Skeletal muscle tissue (tissue), 4 donors: Measurements from ENCODE around the gene CWF19L2. TPM values are rescaled to one million over a fixed set of nuclear protein-coding genes. Genes with fewer than 3 reads are reported as not detected.
"Not testable (repeated sequence)": the region's sequence is repeated elsewhere in the genome, so short reads cannot be mapped to it uniquely, and the experiment has no call there.

Source experiments
- H3K27ac ChIP-seq: one replicate; pipeline ENCODE4 v1.7.0; 2013; ENCODE audit warnings: mild to moderate bottlenecking, low read depth, low read length, inconsistent platforms
- H3K27me3 ChIP-seq, 3 donors: one replicate each; pipeline ENCODE4 v1.7.0; 2013; ENCODE audit warnings: low read length in 3 of 3; ENCODE audit not compliant: control insufficient read depth in 3 of 3, insufficient read depth in 3 of 3
- H3K36me3 ChIP-seq, 3 donors: one replicate each; pipeline ENCODE4 v1.7.0; 2013; ENCODE audit warnings: low read length in 3 of 3; ENCODE audit not compliant: control insufficient read depth in 3 of 3, insufficient read depth in 3 of 3
- H3K4me1 ChIP-seq, 3 donors: one replicate each; pipeline ENCODE4 v1.7.0; 2013; ENCODE audit warnings: low read length in 3 of 3, mild to moderate bottlenecking in 3 of 3; ENCODE audit not compliant: control insufficient read depth in 3 of 3, insufficient read depth in 3 of 3
- H3K4me3 ChIP-seq, 3 donors: one replicate each; pipeline ENCODE4 v1.7.0; 2013; ENCODE audit warnings: low read length in 3 of 3
- H3K9ac ChIP-seq, 3 donors: one replicate each; pipeline ENCODE4 v1.7.0; 2013; ENCODE audit warnings: low read length in 3 of 3, mild to moderate bottlenecking in 3 of 3, moderate library complexity in 2 of 3, low read depth in 1 of 3
- H3K9me3 ChIP-seq, 3 donors: one replicate each; pipeline ENCODE4 v1.7.0; 2013; ENCODE audit warnings: low read length in 3 of 3; ENCODE audit not compliant: control insufficient read depth in 3 of 3
- total RNA-seq: library from RNA; depleted of rRNA; stranded (reverse); fragments of >200 nt; gene quantifications from one replicate; pipeline ENCODE4 v1.2.3, GENCODE V29; 2014
- donor health status: Osteomylitis.

The CWF19L2 gene
- total RNA-seq, 1 donor from 2014 or later = 20.9 TPM

DNA sequence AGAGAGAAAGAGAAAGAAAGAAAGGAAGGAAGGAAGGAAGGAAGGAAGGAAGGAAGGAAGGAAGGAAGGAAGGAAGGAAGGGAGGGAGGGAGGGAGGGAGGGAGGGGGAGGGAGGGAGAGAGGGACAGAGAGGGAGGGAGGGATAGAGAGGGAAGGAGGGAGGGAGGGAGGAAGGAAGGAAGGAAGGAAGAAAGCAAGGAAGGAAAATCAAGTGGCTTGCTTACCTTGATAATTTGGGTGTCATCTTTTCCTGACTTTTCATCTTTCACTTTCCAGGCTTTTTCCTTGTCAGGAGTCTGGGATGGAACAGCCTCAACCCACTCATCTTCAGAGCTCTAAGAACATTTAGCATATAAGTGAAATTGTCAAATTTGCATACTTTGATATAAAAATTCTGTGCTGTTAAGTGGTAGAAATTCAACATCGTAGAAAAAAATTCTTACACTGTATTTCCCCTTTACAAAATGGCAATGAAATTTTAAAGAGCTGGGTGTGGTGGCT lies 14.9 kb downstream of the CWF19L2 start:
- H3K9ac ChIP-seq = no peak overlapping the region
- peaks cover 4 to 12% (median 8%) of the 10 kb centered on the region in 3 donors for H3K36me3 ChIP-seq
- no peaks in the 10 kb centered on the region for H3K4me1 ChIP-seq

DNA sequence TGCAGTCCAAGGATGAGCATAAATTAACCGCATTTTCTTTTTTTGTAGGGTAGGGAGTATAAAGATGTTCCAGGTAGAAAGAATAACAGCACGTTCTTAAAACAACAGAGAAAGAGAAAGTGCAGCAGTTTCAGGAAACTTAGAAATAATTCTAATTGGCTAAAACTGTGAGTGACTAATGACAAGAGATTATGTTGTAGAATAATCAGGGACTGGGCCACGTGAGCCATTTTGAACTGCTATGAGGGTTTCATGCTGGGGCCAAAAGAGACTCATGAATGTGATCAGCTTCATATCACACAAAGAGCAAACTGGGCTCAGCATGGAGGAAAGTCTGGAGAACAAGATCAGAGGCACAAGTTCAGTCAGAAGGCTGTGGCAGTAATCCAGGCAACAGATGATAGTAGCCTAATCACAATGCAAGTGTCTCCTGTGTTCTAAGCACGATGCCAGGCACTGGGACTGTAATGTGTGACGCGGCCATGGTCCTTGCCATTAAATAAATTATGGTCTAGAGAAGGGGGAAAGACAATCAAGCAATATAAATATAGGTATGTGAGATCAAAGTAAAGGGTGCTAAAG lies 17.9 kb downstream of the CWF19L2 start:
- Histone ChIP-seq H3K9me3 (no peaks in the 10 kb centered on the region), H3K9ac (no peak overlapping the region), H3K4me3 (no peak overlapping the region), H3K36me3 (peaks cover 4 to 10% (median 8%) of the 10 kb centered on the region in 3 donors), H3K27me3 (no peaks in the 10 kb centered on the region), H3K27ac (no peak overlapping the region), H3K4me1 (no peaks in the 10 kb centered on the region)

More for the DNA sequence above, 14.9 kb downstream of the CWF19L2 start:
- H3K9me3 ChIP-seq = no peaks in the 10 kb centered on the region
- H3K27me3 ChIP-seq = no peaks in the 10 kb centered on the region
- no peak overlapping the region for H3K4me3 ChIP-seq
- H3K27ac ChIP-seq = no peak overlapping the region

- no peaks in the 10 kb centered on the region for H3K4me1 ChIP-seq
- no peaks in the 10 kb centered on the region for H3K27me3 ChIP-seq
- H3K36me3 ChIP-seq = peaks cover 4 to 10% (median 8%) of the 10 kb centered on the region in 3 donors
- no peak overlapping the region for H3K9ac ChIP-seq
- H3K9me3 ChIP-seq = no peaks in the 10 kb centered on the region
- no peak overlapping the region for H3K27ac ChIP-seq
- no peak overlapping the region for H3K4me3 ChIP-seq
Measured at GRCh38 chr11:107438148-107438547, 19.5 kb downstream of the CWF19L2 start.

DNA sequence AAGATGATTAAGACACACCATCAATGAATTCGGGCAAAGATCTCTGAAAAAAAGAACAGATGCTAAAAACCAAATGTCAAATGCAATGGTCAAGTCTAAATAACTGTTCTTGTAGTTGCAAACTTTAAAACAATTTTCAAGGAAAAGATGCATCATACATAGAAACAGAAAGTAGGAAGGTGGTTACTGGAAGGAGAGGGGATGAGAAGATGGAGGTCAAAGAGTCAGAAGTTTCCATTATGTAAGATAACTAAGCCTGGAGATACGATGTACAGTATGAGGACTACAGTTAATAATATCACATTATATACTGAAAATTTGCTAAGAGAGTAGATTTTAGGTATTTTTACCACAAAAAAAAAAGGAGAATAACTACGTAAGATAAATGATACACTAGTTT lies 27.1 kb downstream of the CWF19L2 start:
- no peaks in the 10 kb centered on the region for H3K4me1 ChIP-seq
- H3K27me3 ChIP-seq = no peaks in the 10 kb centered on the region
- H3K4me3 ChIP-seq = no peak overlapping the region
- H3K36me3 ChIP-seq = peaks cover 0 to 16% (median 8%) of the 10 kb centered on the region in 3 donors
- H3K27ac ChIP-seq = no peak overlapping the region
- no peak overlapping the region for H3K9ac ChIP-seq
- H3K9me3 ChIP-seq = no peaks in the 10 kb centered on the region

DNA sequence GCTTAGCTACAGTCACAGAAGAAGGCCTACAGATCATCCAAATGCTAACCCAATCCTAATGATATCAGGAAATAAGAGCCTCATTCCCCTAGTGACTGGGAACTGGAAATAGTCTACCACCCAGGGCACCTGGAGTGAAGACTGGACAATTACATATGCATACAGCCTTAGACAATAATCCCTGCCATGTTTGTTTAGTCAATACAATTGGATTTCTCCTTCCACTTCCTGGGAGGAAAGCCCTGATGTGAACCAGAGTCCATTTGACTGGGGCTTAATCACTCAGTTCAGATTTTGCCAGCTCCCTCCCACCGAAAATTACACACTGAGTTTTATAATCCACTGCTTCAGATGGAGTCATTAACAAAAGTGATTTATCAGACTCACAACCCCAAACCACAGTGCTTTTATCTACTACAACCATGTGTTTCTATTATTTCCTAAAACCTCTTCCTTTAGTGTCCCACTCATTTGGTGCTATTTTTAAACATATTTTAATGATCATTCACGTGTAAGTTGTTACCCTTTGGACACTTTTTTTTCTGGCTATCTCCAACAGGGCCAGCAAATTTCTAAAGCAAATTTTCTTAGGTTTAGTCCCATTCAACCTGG lies 29.9 kb downstream of the CWF19L2 start:
- H3K36me3 ChIP-seq = peaks cover 0 to 19% (median 11%) of the 10 kb centered on the region in 3 donors
- no peaks in the 10 kb centered on the region for H3K27me3 ChIP-seq
- no peak overlapping the region for H3K4me3 ChIP-seq
- H3K9me3 ChIP-seq = no peaks in the 10 kb centered on the region
- H3K27ac ChIP-seq = no peak overlapping the region
- no peak overlapping the region for H3K9ac ChIP-seq
- H3K4me1 ChIP-seq = no peaks in the 10 kb centered on the region

- peaks cover 0 to 21% (median 14%) of the 10 kb centered on the region in 3 donors for H3K36me3 ChIP-seq
- H3K27me3 ChIP-seq = no peaks in the 10 kb centered on the region
- H3K9me3 ChIP-seq = no peaks in the 10 kb centered on the region
- H3K4me3 ChIP-seq = no peak overlapping the region
- no peaks in the 10 kb centered on the region for H3K4me1 ChIP-seq
- H3K9ac ChIP-seq = no peak overlapping the region
- no peak overlapping the region for H3K27ac ChIP-seq
Measured at GRCh38 chr11:107413352-107413751, 44.3 kb downstream of the CWF19L2 start.

GRCh38 chr11:107408762-107409211 lies 48.8 kb downstream of the CWF19L2 start:
- no peak overlapping the region for H3K4me3 ChIP-seq
- no peaks in the 10 kb centered on the region for H3K27me3 ChIP-seq
- H3K27ac ChIP-seq = no peak overlapping the region
- no peaks in the 10 kb centered on the region for H3K4me1 ChIP-seq
- no peak overlapping the region for H3K9ac ChIP-seq
- H3K9me3 ChIP-seq = no peaks in the 10 kb centered on the region
- peaks cover 6 to 19% (median 6%) of the 10 kb centered on the region in 3 donors for H3K36me3 ChIP-seq

- Histone ChIP-seq H3K4me1 (no peaks in the 10 kb centered on the region), H3K36me3 (peaks cover 9 to 24% (median 11%) of the 10 kb centered on the region in 3 donors), H3K9ac (no peak overlapping the region), H3K27me3 (no peaks in the 10 kb centered on the region), H3K27ac (no peak overlapping the region), H3K9me3 (no peaks in the 10 kb centered on the region), H3K4me3 (no peak overlapping the region)
Measured at GRCh38 chr11:107405260-107405659, 52.4 kb downstream of the CWF19L2 start.

DNA sequence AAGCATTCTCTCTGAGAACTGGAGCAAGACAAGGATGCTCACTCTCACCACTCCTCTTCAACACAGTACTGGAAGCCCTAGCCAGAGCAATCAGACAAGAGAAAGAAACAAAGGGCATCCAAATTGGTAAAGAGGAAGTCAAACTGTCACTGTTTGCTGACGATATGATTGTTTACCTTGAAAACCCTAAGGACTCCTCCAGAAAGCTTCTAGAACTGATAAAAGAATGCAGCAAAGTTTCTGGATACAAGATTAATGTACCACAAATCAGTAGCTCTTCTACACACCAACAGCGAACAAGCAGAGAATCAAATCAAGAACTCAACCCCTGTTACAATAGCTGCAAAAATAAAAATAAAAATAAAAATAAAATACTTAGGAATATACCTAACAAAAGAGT lies 56.5 kb downstream of the CWF19L2 start:
- not testable (repeated sequence) for H3K9me3 ChIP-seq, H3K4me1 ChIP-seq, H3K27ac ChIP-seq, H3K4me3 ChIP-seq, H3K9ac ChIP-seq, H3K27me3 ChIP-seq
- peaks cover 9 to 22% (median 11%) of the 10 kb centered on the region in 3 donors for H3K36me3 ChIP-seq

DNA sequence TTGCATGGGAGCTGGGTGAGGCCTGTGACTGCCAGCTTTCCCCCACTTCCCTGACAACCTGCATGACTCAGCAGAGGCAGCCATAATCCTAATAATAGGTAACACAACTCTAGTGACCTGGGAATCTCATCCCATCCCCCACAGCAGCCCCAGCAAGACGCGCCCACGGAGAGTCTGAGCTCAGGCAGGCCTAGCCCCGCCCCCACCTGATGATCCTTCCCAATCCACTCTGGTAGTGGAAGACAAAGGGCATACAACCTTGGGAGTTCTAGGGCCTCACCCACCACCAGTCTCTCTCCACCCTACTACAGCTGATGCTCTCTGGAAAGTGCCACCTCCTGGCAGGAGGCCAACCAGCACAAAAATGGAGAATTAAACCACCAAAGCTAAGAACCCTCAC lies 60.3 kb downstream of the CWF19L2 start:
- Histone ChIP-seq H3K27me3 (no peaks in the 10 kb centered on the region), H3K4me3 (no peak overlapping the region), H3K9ac (no peak overlapping the region), H3K36me3 (peaks cover 0 to 9% (median 0%) of the 10 kb centered on the region in 3 donors), H3K4me1 (peaks cover 0 to 6% (median 0%) of the 10 kb centered on the region in 3 donors), H3K9me3 (no peaks in the 10 kb centered on the region), H3K27ac (no peak overlapping the region)
